SK-N-SH treated with all-trans-retinoic acid at 6 μM for 48 hours (cell line): ENCODE data around the gene GGN.

Experiments used
- ATAC-seq: fragments of 200-7000 bp; cut with Tn5 transposase; 3 replicates; pipeline ENCODE4 v1.9.1; 2020; ENCODE audit warnings: mild to moderate bottlenecking, moderate library complexity
- ARNTL ChIP-seq: fragments of 450-650 bp; formaldehyde crosslinking; IDR thresholded peaks from 2 replicates; pipeline ENCODE4 v1.5.0; 2020; ENCODE audit warnings: low read depth, mild to moderate bottlenecking, moderate library complexity, borderline replicate concordance
- CSDC2 ChIP-seq: fragments of 250-450 bp; sonication (Bioruptor Pico); IDR thresholded peaks from 2 replicates; pipeline ENCODE4 v1.5.0; 2020; ENCODE audit warnings: mild to moderate bottlenecking, moderate library complexity
- ESRRG ChIP-seq: fragments of 250-450 bp; sonication (Bioruptor Pico); IDR thresholded peaks from 2 replicates; pipeline ENCODE4 v1.6.1; 2021; ENCODE audit warnings: mild to moderate bottlenecking
- ISL1 ChIP-seq: fragments of 250-450 bp; sonication (Bioruptor Pico); IDR thresholded peaks from 2 replicates; pipeline ENCODE4 v2.1.2; 2022; ENCODE audit warnings: mild to moderate bottlenecking, moderate library complexity
- OSR1 ChIP-seq: fragments of 250-450 bp; sonication (Bioruptor Pico); IDR thresholded peaks from 2 replicates; pipeline ENCODE4 v1.8.0; 2022; ENCODE audit warnings: moderate library complexity, mild to moderate bottlenecking, inconsistent platforms
- PPARA ChIP-seq: fragments of 250-450 bp; sonication (Bioruptor Pico); IDR thresholded peaks from 2 replicates; pipeline ENCODE4 v1.5.0; 2020; ENCODE audit warnings: mild to moderate bottlenecking, borderline replicate concordance
- SNAI2 ChIP-seq: fragments of 250-450 bp; sonication (Bioruptor Pico); IDR thresholded peaks from 2 replicates; pipeline ENCODE4 v1.5.0; 2020; ENCODE audit warnings: mild to moderate bottlenecking, moderate library complexity
- TCF4 ChIP-seq: fragments of 250-450 bp; sonication (Bioruptor Pico); IDR thresholded peaks from 2 replicates; pipeline ENCODE4 v1.8.0; 2021; ENCODE audit warnings: mild to moderate bottlenecking, moderate library complexity, borderline replicate concordance
- TOX ChIP-seq: fragments of 250-450 bp; sonication (Bioruptor Pico); IDR thresholded peaks from 2 replicates; pipeline ENCODE4 v1.8.0; 2021; ENCODE audit warnings: mild to moderate bottlenecking, moderate library complexity, borderline replicate concordance
- ZC3H10 ChIP-seq: fragments of 250-450 bp; sonication (Bioruptor Pico); IDR thresholded peaks from 2 replicates; pipeline ENCODE4 v1.5.1; 2021; ENCODE audit warnings: mild to moderate bottlenecking, moderate library complexity
- ZFP3 ChIP-seq: fragments of 250-450 bp; sonication (Bioruptor Pico); IDR thresholded peaks from 2 replicates; pipeline ENCODE4 v1.5.0; 2020; ENCODE audit warnings: mild to moderate bottlenecking, moderate library complexity
- ZFP30 ChIP-seq: fragments of 450-650 bp; formaldehyde crosslinking; IDR thresholded peaks from 2 replicates; pipeline ENCODE4 v1.5.0; 2022; ENCODE audit warnings: mild to moderate bottlenecking, moderate library complexity
- ZNF565 ChIP-seq: fragments of 450-650 bp; formaldehyde crosslinking; conservative IDR thresholded peaks from 2 replicates; pipeline ENCODE4 v1.5.0; 2020; ENCODE audit warnings: low read depth, mild to moderate bottlenecking, moderate library complexity
- ZNF70 ChIP-seq: fragments of 450-650 bp; formaldehyde crosslinking; IDR thresholded peaks from 2 replicates; pipeline ENCODE4 v1.5.0; 2020; ENCODE audit warnings: mild to moderate bottlenecking, moderate library complexity
- TF ChIP-seq, protein P1 (sequence below): fragments of 250-450 bp; sonication (Bioruptor Pico); IDR thresholded peaks from 2 replicates; pipeline ENCODE4 v1.8.0; 2020; ENCODE audit warnings: mild to moderate bottlenecking, moderate library complexity, borderline replicate concordance
- TF ChIP-seq, protein P2 (sequence below): fragments of 250-450 bp; sonication (Bioruptor Pico); IDR thresholded peaks from 2 replicates; pipeline ENCODE4 v1.5.1; 2020; ENCODE audit warnings: low read depth, mild to moderate bottlenecking, moderate library complexity
- TF ChIP-seq, protein P3 (sequence below): fragments of 250-450 bp; sonication (Bioruptor Pico); IDR thresholded peaks from 2 replicates; pipeline ENCODE4 v1.5.1; 2021; ENCODE audit warnings: mild to moderate bottlenecking, moderate library complexity
- TF ChIP-seq, protein P4 (sequence below): fragments of 250-450 bp; sonication (Bioruptor Pico); IDR thresholded peaks from 2 replicates; pipeline ENCODE4 v1.5.0; 2020; ENCODE audit warnings: mild to moderate bottlenecking, moderate library complexity
- TF ChIP-seq, protein P5 (sequence below): fragments of 250-450 bp; sonication (Bioruptor Pico); IDR thresholded peaks from 2 replicates; pipeline ENCODE4 v1.8.0; 2021; ENCODE audit warnings: low read depth, mild to moderate bottlenecking, moderate library complexity, borderline replicate concordance

Gene GGN

DNA sequence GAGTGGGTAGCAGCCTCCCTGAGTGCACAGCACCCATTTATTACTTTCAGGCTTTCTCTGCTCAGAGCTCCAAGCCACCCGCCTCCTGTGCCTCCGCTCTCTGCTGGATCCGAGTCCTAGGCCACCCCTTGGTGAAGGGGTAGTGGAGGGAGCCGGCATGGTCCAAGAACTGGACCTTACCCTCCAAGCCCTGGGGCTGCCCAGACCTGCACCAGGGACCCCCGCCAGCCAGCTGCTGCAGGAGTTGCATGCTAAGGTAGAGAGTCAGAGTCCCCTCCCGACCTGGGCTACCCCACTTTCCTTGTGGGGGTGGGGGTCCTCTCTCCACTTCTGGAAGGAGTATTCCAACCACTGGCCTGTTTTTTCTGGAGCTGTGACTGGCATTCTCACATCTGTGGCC lies 17.0 kb upstream of the GGN start:
- TF ChIP-seq CSDC2 (CRISPR knock-in tag) = no peak
- TF ChIP-seq, protein P1, sequence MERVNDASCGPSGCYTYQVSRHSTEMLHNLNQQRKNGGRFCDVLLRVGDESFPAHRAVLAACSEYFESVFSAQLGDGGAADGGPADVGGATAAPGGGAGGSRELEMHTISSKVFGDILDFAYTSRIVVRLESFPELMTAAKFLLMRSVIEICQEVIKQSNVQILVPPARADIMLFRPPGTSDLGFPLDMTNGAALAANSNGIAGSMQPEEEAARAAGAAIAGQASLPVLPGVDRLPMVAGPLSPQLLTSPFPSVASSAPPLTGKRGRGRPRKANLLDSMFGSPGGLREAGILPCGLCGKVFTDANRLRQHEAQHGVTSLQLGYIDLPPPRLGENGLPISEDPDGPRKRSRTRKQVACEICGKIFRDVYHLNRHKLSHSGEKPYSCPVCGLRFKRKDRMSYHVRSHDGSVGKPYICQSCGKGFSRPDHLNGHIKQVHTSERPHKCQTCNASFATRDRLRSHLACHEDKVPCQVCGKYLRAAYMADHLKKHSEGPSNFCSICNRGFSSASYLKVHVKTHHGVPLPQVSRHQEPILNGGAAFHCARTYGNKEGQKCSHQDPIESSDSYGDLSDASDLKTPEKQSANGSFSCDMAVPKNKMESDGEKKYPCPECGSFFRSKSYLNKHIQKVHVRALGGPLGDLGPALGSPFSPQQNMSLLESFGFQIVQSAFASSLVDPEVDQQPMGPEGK (CRISPR knock-in tag) = no peak
- no peak for TF ChIP-seq ISL1 (CRISPR knock-in tag)
- no peak for TF ChIP-seq ZFP3 (CRISPR knock-in tag)
- TF ChIP-seq PPARA = no peak
- no peak for TF ChIP-seq ZNF565 (CRISPR knock-in tag)
- TF ChIP-seq, protein P2, sequence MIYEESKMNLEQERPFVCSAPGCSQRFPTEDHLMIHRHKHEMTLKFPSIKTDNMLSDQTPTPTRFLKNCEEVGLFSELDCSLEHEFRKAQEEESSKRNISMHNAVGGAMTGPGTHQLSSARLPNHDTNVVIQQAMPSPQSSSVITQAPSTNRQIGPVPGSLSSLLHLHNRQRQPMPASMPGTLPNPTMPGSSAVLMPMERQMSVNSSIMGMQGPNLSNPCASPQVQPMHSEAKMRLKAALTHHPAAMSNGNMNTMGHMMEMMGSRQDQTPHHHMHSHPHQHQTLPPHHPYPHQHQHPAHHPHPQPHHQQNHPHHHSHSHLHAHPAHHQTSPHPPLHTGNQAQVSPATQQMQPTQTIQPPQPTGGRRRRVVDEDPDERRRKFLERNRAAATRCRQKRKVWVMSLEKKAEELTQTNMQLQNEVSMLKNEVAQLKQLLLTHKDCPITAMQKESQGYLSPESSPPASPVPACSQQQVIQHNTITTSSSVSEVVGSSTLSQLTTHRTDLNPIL = no peak
- TF ChIP-seq SNAI2 (CRISPR knock-in tag) = no peak
- TF ChIP-seq ESRRG (CRISPR knock-in tag) = no peak
- no peak for TF ChIP-seq ZNF70 (CRISPR knock-in tag)
- TF ChIP-seq, protein P3, sequence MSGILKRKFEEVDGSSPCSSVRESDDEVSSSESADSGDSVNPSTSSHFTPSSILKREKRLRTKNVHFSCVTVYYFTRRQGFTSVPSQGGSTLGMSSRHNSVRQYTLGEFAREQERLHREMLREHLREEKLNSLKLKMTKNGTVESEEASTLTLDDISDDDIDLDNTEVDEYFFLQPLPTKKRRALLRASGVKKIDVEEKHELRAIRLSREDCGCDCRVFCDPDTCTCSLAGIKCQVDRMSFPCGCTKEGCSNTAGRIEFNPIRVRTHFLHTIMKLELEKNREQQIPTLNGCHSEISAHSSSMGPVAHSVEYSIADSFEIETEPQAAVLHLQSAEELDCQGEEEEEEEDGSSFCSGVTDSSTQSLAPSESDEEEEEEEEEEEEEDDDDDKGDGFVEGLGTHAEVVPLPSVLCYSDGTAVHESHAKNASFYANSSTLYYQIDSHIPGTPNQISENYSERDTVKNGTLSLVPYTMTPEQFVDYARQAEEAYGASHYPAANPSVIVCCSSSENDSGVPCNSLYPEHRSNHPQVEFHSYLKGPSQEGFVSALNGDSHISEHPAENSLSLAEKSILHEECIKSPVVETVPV (CRISPR knock-in tag) = no peak
- TF ChIP-seq ZFP30 = no peak
- TF ChIP-seq TOX (CRISPR knock-in tag) = no peak
- TF ChIP-seq, protein P4, sequence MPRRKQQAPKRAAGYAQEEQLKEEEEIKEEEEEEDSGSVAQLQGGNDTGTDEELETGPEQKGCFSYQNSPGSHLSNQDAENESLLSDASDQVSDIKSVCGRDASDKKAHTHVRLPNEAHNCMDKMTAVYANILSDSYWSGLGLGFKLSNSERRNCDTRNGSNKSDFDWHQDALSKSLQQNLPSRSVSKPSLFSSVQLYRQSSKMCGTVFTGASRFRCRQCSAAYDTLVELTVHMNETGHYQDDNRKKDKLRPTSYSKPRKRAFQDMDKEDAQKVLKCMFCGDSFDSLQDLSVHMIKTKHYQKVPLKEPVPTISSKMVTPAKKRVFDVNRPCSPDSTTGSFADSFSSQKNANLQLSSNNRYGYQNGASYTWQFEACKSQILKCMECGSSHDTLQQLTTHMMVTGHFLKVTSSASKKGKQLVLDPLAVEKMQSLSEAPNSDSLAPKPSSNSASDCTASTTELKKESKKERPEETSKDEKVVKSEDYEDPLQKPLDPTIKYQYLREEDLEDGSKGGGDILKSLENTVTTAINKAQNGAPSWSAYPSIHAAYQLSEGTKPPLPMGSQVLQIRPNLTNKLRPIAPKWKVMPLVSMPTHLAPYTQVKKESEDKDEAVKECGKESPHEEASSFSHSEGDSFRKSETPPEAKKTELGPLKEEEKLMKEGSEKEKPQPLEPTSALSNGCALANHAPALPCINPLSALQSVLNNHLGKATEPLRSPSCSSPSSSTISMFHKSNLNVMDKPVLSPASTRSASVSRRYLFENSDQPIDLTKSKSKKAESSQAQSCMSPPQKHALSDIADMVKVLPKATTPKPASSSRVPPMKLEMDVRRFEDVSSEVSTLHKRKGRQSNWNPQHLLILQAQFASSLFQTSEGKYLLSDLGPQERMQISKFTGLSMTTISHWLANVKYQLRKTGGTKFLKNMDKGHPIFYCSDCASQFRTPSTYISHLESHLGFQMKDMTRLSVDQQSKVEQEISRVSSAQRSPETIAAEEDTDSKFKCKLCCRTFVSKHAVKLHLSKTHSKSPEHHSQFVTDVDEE (CRISPR knock-in tag) = no peak
- no peak for TF ChIP-seq ARNTL (CRISPR knock-in tag)
- no peak for TF ChIP-seq OSR1 (CRISPR knock-in tag)
- TF ChIP-seq, protein P5, sequence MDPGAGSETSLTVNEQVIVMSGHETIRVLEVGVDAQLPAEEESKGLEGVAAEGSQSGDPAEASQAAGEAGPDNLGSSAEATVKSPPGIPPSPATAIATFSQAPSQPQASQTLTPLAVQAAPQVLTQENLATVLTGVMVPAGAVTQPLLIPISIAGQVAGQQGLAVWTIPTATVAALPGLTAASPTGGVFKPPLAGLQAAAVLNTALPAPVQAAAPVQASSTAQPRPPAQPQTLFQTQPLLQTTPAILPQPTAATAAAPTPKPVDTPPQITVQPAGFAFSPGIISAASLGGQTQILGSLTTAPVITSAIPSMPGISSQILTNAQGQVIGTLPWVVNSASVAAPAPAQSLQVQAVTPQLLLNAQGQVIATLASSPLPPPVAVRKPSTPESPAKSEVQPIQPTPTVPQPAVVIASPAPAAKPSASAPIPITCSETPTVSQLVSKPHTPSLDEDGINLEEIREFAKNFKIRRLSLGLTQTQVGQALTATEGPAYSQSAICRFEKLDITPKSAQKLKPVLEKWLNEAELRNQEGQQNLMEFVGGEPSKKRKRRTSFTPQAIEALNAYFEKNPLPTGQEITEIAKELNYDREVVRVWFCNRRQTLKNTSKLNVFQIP (CRISPR knock-in tag) = no peak
- no peak for TF ChIP-seq ZC3H10
- ATAC-seq = no peak

DNA sequence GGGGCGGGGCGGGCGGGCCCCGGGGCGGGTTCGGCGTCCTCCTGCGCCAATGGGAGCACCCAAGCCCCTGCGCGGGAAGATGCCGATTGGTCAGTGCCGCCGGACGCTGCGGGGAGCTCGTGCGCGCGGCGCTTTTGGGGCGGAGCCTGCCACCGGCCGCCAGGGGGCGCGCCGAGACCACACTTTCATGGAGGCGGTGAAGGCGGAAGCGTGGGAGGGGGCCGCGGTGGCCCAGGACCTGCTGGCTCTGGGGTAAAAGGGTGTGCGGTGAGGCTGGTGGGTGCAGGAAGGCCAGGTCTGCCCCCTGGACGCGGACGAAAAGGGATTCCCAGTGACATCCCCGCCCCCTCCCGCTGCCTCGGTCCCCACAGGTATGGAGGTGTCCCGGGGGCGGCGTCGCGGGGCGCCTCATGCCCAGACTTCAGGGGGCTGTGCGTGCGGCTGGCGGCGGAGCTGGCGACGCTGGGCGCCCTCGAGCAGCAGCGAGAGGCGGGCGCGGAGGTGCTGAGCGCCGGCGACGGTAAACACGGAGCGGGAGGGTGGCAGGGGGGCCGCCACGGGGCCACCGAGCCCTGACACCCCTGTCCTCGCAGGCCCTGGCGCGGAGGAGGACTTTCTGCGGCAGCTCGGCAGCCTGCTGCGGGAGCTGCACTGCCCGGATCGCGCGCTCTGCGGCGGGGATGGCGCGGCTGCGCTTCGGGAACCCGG lies 15.3 kb upstream of the GGN start, which contains the start of gene FAM98C:
Gene FAM98C (plus strand): TSS at position 127 of the 708 bp plus-strand sequence. CDS start 61 bp downstream, at position 188.
- ATAC-seq = peak; percentile 96
- TF ChIP-seq TCF4 (no peak), ESRRG (CRISPR knock-in tag) (0 out of 2 replicates have a peak, but pooled peaks have one; percentile 66), ZFP3 (CRISPR knock-in tag) (0 out of 2 replicates have a peak, but pooled peaks have one; percentile 38), ZNF565 (CRISPR knock-in tag) (no peak)
- TF ChIP-seq, protein P1 (CRISPR knock-in tag) = 0 out of 2 replicates have a peak, but pooled peaks have one; percentile 29
